ENCODE results near the gene HTR1D. TPM values are rescaled to one million over a fixed set of nuclear protein-coding genes. Genes with fewer than 3 reads are reported as not detected.
A peak's percentile ranks its signal among the peaks of the same experiment; 100 is the strongest.

The HTR1D gene
- total and polyA plus RNA-seq, 2 donors (not counting 3 experiments of a cell fraction or from before 2014, with no cell fraction given): 1.5 to 1.9 TPM

GRCh38 chr1:23196627-23197328, 20.5 kb downstream of the HTR1D start:
- peaks cover 27% of the 10 kb centered on the region for H3K4me1 ChIP-seq (ENCODE audit: control insufficient read depth, extremely low read depth, insufficient read depth, low read length)
- TF ChIP-seq EZH2 (IDR thresholded peaks at IDR 0.05; ENCODE audit: borderline replicate concordance, low read depth, low read length, severe bottlenecking): no peak
- TF ChIP-seq POLR2A (IDR thresholded peaks at IDR 0.05; ENCODE audit: low read depth, low read length): peak; percentile 61
- TF ChIP-seq JUN (IDR thresholded peaks at IDR 0.05; ENCODE audit: borderline replicate concordance, insufficient read depth, insufficient read length, low read depth): peak; percentile 79
- no peak for TF ChIP-seq MYC (IDR thresholded peaks at IDR 0.05; ENCODE audit: low read depth, low read length)
- TF ChIP-seq POLR2AphosphoS5 (IDR thresholded peaks at IDR 0.05; ENCODE audit: insufficient read depth, low read depth, low read length): peak; percentile 92
- TF ChIP-seq GATA2 (IDR thresholded peaks at IDR 0.05; ENCODE audit: insufficient read depth, insufficient read length, low read depth, low read length): peak; percentile 8
- peak; percentile 62 for TF ChIP-seq FOS (IDR thresholded peaks at IDR 0.05; ENCODE audit: borderline replicate concordance, insufficient read depth, low read length)
- TF ChIP-seq, protein P1, sequence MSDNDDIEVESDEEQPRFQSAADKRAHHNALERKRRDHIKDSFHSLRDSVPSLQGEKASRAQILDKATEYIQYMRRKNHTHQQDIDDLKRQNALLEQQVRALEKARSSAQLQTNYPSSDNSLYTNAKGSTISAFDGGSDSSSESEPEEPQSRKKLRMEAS (IDR thresholded peaks at IDR 0.05; ENCODE audit: insufficient read depth, insufficient read length): no peak
- TF ChIP-seq CTCF (IDR thresholded peaks at IDR 0.05; ENCODE audit: extremely low read depth in 1 of 2, insufficient read depth in 1 of 2, low read depth in 1 of 2, low read length in 2 of 2): no peak
- H3K4me3 ChIP-seq (replicated peaks in 1 of 3; ENCODE audit: insufficient read depth in 1 of 3, low read depth in 1 of 3, low read length in 3 of 3): no peak overlapping the region
- peak; percentile 84 for DNase-seq (ENCODE audit: low read depth, low spot score)
- no peaks in the 10 kb centered on the region for H3K27me3 ChIP-seq (ENCODE audit: control insufficient read depth in 2 of 2, insufficient read depth in 2 of 2, low read length in 2 of 2)
- POLR2A ChIA-PET: interaction anchor here (0.7 to 1.6 kb wide), 2 partner anchors 13 to 832 kb away, joined by 4 read pairs; no protein-coding TSS in a partner anchor
- BruUV-seq (replicated peaks): no TSS peak
- peak overlapping the region; percentile 64 for H3K9ac ChIP-seq (replicated peaks; ENCODE audit: extremely low read depth, insufficient read depth, low read length)
- intact Hi-C loops (cut with micrococcal nuclease) (loop anchor here (1.0 to 5.0 kb wide), 3 partner anchors 7 to 81 kb away; no protein-coding TSS in a partner anchor), dilution Hi-C loops (cut with MboI; ENCODE audit: extremely low pct_ligation_motif_present, low sequenced_read_pairs) (no loop called here)
- no peaks in the 10 kb centered on the region for H4K20me1 ChIP-seq (replicated peaks; ENCODE audit: control insufficient read depth, extremely low read depth, insufficient read depth, low read length)
- FAIRE-seq: peak; percentile 94
- peak overlapping the region; percentile 94 for H3K27ac ChIP-seq (ENCODE audit: insufficient read depth, low read depth, low read length)
- no peaks in the 10 kb centered on the region for H3K79me2 ChIP-seq (ENCODE audit: control insufficient read depth, insufficient read depth, low read length)
- CTCF ChIA-PET: interaction anchor here (1.0 to 4.6 kb wide), 6 partner anchors 12 to 300 kb away, joined by 3 to 62 read pairs (median 4); no protein-coding TSS in a partner anchor
- no peaks in the 10 kb centered on the region for H3K36me3 ChIP-seq (ENCODE audit: control insufficient read depth in 2 of 2, extremely low read depth in 1 of 2, insufficient read depth in 2 of 2, low read length in 2 of 2)
- H3K9me3 ChIP-seq (replicated peaks; ENCODE audit: control insufficient read depth, insufficient read depth, low read length): no peaks in the 10 kb centered on the region
- no peak overlapping the region for H3K4me2 ChIP-seq (ENCODE audit: insufficient read depth, low read length)
- no peak overlapping the region for H2AFZ ChIP-seq (ENCODE audit: low read depth, low read length)
- no peaks in the 10 kb centered on the region for H3K9me1 ChIP-seq (replicated peaks; ENCODE audit: control insufficient read depth, extremely low read depth, insufficient read depth, low read length)

All from endothelial cell of umbilical vein (primary cell).